Mesothelial cell of epicardium (in vitro differentiated cells): ENCODE results near the gene DLEU7. TPM values are rescaled to one million over a fixed set of nuclear protein-coding genes. Genes with fewer than 3 reads are reported as not detected.

Experiments
- DNase-seq, 2 experiments: peaks; one replicate each; pipeline ENCODE4 v3.0.0; 2021; ENCODE audit warnings: low spot score in 2 of 2; ENCODE audit not compliant: unreplicated experiment in 2 of 2
- H3K27ac Mint-ChIP-seq: 2 replicates; pipeline ENCODE4 v1.8.0; 2021; ENCODE audit warnings: mixed read lengths
- H3K27me3 Mint-ChIP-seq: 2 replicates; pipeline ENCODE4 v1.8.0; 2021; ENCODE audit warnings: low read depth, mixed read lengths
- H3K36me3 Mint-ChIP-seq: 2 replicates; pipeline ENCODE4 v1.8.0; 2021; ENCODE audit warnings: mixed read lengths
- H3K4me1 Mint-ChIP-seq: 2 replicates; pipeline ENCODE4 v1.8.0; 2021; ENCODE audit warnings: mixed read lengths
- H3K4me3 Mint-ChIP-seq: 2 replicates; pipeline ENCODE4 v1.8.0; 2021; ENCODE audit warnings: mild to moderate bottlenecking, moderate library complexity, mixed read lengths
- H3K9me3 Mint-ChIP-seq: 2 replicates; pipeline ENCODE4 v1.8.0; 2021; ENCODE audit warnings: mixed read lengths
- total RNA-seq: library from RNA; stranded (reverse); gene quantifications from 3 replicates; pipeline ENCODE4 v1.2.1, GENCODE V29; 2021
- TF ChIP-seq, protein P1 (sequence below): fragments of 200-600 bp; sonication (generic); IDR thresholded peaks from one replicate; pipeline ENCODE4 v1.5.0; 2021; ENCODE audit warnings: antibody characterized with exemption; ENCODE audit not compliant: unreplicated experiment

DLEU7 gene
- total RNA-seq, 1 donor from 2014 or later, result 0.18 TPM

DNA sequence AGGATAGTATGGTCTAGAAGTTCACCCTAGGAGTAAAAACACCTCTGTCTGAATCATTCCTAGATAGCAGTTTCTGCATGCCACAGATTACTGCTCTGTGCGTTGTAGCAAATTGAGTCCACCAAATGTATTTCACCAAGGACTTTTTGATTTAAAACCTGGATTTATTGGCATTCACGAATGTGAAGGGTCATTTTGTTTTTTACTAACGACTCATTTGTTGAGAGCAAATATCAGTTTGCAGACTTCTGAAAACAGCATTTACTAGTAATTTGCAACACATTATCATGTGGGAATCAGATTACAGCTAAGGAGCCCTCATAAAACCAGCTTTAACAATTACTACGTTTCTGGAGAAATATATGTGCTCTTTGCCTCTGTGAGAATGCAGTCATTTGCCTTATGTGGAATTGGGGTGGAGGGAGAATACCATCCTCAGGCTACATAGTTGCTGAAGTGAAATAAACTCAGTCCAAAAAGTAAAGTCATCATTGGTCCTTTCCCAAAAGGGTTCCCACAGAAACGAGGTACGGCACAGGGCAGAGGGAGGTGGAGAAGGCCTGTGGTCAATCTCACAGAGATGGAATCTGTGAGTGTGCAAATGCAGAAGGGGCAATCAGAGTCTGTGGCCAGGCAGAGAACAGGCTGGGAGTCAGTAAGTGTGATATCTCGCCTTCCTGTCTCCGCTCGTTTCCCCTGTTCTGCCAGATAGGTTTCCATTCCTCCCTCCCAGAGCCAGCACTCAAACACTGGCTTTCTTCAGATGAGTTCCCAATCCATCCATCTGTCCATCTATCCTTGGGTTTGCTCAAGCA is 63.1 kb downstream of the DLEU7 start:
- DNase-seq, result no peak
- no peak overlapping the region for H3K4me3 Mint-ChIP-seq
- TF ChIP-seq, protein P1, sequence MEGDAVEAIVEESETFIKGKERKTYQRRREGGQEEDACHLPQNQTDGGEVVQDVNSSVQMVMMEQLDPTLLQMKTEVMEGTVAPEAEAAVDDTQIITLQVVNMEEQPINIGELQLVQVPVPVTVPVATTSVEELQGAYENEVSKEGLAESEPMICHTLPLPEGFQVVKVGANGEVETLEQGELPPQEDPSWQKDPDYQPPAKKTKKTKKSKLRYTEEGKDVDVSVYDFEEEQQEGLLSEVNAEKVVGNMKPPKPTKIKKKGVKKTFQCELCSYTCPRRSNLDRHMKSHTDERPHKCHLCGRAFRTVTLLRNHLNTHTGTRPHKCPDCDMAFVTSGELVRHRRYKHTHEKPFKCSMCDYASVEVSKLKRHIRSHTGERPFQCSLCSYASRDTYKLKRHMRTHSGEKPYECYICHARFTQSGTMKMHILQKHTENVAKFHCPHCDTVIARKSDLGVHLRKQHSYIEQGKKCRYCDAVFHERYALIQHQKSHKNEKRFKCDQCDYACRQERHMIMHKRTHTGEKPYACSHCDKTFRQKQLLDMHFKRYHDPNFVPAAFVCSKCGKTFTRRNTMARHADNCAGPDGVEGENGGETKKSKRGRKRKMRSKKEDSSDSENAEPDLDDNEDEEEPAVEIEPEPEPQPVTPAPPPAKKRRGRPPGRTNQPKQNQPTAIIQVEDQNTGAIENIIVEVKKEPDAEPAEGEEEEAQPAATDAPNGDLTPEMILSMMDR, result no peak
- no peak overlapping the region for H3K27ac Mint-ChIP-seq
- H3K4me1 Mint-ChIP-seq, result peaks cover 10% of the 10 kb centered on the region
- peaks cover 27% of the 10 kb centered on the region for H3K27me3 Mint-ChIP-seq
- peaks cover 11% of the 10 kb centered on the region for H3K9me3 Mint-ChIP-seq
- peaks cover 2% of the 10 kb centered on the region for H3K36me3 Mint-ChIP-seq

DNA sequence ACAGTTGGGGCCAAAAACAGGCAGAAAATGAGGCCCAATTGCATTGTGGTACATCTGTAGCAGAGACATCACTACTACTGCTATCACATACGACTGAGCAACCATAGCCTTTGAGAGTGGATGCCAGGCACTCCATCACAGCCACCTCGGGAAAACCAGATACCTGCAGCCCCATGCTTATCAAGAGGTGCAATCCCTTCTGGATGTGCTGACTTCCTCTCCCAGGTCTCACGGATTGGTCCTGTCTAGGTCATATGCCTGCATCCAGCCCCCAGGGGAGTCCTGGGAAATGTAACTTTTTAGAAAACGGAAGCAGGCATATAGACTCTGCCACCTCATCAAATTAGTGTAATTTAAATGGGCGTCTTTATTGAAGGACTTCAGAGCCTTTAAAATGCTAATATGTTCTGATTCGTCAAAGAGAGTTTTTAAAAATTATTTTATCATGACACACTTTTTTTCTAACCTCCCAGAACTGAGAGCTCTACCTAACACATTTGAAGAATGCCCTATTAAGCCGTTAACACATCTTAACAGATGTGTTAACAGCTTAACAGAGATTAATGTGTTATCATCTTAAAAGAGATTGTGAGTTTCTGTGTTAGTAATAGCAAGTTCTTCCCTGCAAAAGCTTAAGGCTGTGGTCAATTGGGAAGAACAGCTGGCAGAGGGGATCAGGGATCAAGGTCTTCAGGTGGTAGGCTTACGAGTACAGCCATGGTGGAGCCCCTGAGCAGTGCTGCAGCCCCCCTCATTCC is 63.9 kb downstream of the DLEU7 start:
- peaks cover 27% of the 10 kb centered on the region for H3K27me3 Mint-ChIP-seq
- peaks cover 19% of the 10 kb centered on the region for H3K9me3 Mint-ChIP-seq
- DNase-seq, result no peak
- TF ChIP-seq, protein P1, result no peak
- no peak overlapping the region for H3K4me3 Mint-ChIP-seq
- peaks cover 10% of the 10 kb centered on the region for H3K4me1 Mint-ChIP-seq
- peaks cover 6% of the 10 kb centered on the region for H3K36me3 Mint-ChIP-seq
- H3K27ac Mint-ChIP-seq, result no peak overlapping the region

Other genes with a start within 250 kb of the DLEU7 start
- gene RNASEH2B, start 66.1 kb upstream of the DLEU7 start, total RNA-seq, result 38.5 to 49.0 TPM (median 47.4 TPM) in 3 replicates